SK-N-SH treated with all-trans-retinoic acid at 6 μM for 48 hours (cell line): ENCODE data around the gene ZCCHC24.

ENCODE experiments used
- ARNTL ChIP-seq: fragments of 450-650 bp; formaldehyde crosslinking; IDR thresholded peaks from 2 replicates; pipeline ENCODE4 v1.5.0; 2020; ENCODE audit warnings: low read depth, mild to moderate bottlenecking, moderate library complexity, borderline replicate concordance
- BACH2 ChIP-seq: fragments of 250-450 bp; sonication (Bioruptor Pico); IDR thresholded peaks from 2 replicates; pipeline ENCODE4 v1.9.0; 2021; ENCODE audit warnings: mild to moderate bottlenecking, borderline replicate concordance
- CSDC2 ChIP-seq: fragments of 250-450 bp; sonication (Bioruptor Pico); IDR thresholded peaks from 2 replicates; pipeline ENCODE4 v1.5.0; 2020; ENCODE audit warnings: mild to moderate bottlenecking, moderate library complexity
- OSR1 ChIP-seq: fragments of 250-450 bp; sonication (Bioruptor Pico); IDR thresholded peaks from 2 replicates; pipeline ENCODE4 v1.8.0; 2022; ENCODE audit warnings: moderate library complexity, mild to moderate bottlenecking, inconsistent platforms
- PPARA ChIP-seq: fragments of 250-450 bp; sonication (Bioruptor Pico); IDR thresholded peaks from 2 replicates; pipeline ENCODE4 v1.5.0; 2020; ENCODE audit warnings: mild to moderate bottlenecking, borderline replicate concordance
- TCF4 ChIP-seq: fragments of 250-450 bp; sonication (Bioruptor Pico); IDR thresholded peaks from 2 replicates; pipeline ENCODE4 v1.8.0; 2021; ENCODE audit warnings: mild to moderate bottlenecking, moderate library complexity, borderline replicate concordance
- ZFP3 ChIP-seq: fragments of 250-450 bp; sonication (Bioruptor Pico); IDR thresholded peaks from 2 replicates; pipeline ENCODE4 v1.5.0; 2020; ENCODE audit warnings: mild to moderate bottlenecking, moderate library complexity
- ZFP30 ChIP-seq: fragments of 450-650 bp; formaldehyde crosslinking; IDR thresholded peaks from 2 replicates; pipeline ENCODE4 v1.5.0; 2022; ENCODE audit warnings: mild to moderate bottlenecking, moderate library complexity
- TF ChIP-seq, protein P1 (sequence below): fragments of 250-450 bp; sonication (Bioruptor Pico); IDR thresholded peaks from 2 replicates; pipeline ENCODE4 v1.8.0; 2020; ENCODE audit warnings: mild to moderate bottlenecking, moderate library complexity, borderline replicate concordance
- TF ChIP-seq, protein P2 (sequence below): fragments of 250-450 bp; sonication (Bioruptor Pico); IDR thresholded peaks from 2 replicates; pipeline ENCODE4 v1.8.0; 2021; ENCODE audit warnings: low read depth, mild to moderate bottlenecking, moderate library complexity, borderline replicate concordance
- TF ChIP-seq, protein P3 (sequence below): fragments of 250-450 bp; sonication (Bioruptor Pico); IDR thresholded peaks from 2 replicates; pipeline ENCODE4 v1.5.1; 2020; ENCODE audit warnings: low read depth, mild to moderate bottlenecking, moderate library complexity
- TF ChIP-seq, protein P4 (sequence below): fragments of 250-450 bp; sonication (Bioruptor Pico); IDR thresholded peaks from 2 replicates; pipeline ENCODE4 v1.5.1; 2021; ENCODE audit warnings: mild to moderate bottlenecking, moderate library complexity

DNA sequence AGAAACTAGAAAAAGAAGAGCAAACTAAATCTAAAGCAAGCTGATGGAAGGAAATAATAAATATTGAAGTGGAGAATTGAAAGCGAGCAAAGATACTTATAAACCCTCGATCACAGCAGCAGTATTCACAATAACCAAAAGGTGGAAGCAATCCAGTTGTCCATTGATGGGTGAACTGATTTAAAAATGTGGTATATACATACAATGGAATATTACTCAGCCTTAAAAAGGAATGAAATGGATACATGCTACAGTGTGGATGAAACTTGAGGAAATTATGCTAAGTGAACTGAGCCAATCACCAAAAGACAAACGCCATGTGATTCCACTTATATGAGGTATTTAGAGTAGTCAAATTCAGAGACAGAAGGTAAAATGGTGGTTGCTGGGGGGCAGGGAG, 17.5 kb downstream of the ZCCHC24 start:
- no peak for TF ChIP-seq OSR1 (CRISPR knock-in tag)
- no peak for TF ChIP-seq PPARA
- no peak for TF ChIP-seq TCF4
- TF ChIP-seq ZFP3: no peak
- TF ChIP-seq, protein P1, sequence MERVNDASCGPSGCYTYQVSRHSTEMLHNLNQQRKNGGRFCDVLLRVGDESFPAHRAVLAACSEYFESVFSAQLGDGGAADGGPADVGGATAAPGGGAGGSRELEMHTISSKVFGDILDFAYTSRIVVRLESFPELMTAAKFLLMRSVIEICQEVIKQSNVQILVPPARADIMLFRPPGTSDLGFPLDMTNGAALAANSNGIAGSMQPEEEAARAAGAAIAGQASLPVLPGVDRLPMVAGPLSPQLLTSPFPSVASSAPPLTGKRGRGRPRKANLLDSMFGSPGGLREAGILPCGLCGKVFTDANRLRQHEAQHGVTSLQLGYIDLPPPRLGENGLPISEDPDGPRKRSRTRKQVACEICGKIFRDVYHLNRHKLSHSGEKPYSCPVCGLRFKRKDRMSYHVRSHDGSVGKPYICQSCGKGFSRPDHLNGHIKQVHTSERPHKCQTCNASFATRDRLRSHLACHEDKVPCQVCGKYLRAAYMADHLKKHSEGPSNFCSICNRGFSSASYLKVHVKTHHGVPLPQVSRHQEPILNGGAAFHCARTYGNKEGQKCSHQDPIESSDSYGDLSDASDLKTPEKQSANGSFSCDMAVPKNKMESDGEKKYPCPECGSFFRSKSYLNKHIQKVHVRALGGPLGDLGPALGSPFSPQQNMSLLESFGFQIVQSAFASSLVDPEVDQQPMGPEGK: no peak
- TF ChIP-seq ARNTL: no peak
- TF ChIP-seq, protein P2, sequence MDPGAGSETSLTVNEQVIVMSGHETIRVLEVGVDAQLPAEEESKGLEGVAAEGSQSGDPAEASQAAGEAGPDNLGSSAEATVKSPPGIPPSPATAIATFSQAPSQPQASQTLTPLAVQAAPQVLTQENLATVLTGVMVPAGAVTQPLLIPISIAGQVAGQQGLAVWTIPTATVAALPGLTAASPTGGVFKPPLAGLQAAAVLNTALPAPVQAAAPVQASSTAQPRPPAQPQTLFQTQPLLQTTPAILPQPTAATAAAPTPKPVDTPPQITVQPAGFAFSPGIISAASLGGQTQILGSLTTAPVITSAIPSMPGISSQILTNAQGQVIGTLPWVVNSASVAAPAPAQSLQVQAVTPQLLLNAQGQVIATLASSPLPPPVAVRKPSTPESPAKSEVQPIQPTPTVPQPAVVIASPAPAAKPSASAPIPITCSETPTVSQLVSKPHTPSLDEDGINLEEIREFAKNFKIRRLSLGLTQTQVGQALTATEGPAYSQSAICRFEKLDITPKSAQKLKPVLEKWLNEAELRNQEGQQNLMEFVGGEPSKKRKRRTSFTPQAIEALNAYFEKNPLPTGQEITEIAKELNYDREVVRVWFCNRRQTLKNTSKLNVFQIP (CRISPR knock-in tag): no peak
- TF ChIP-seq CSDC2 (CRISPR knock-in tag): no peak
- no peak for TF ChIP-seq ZFP30 (CRISPR knock-in tag)
- TF ChIP-seq, protein P3, sequence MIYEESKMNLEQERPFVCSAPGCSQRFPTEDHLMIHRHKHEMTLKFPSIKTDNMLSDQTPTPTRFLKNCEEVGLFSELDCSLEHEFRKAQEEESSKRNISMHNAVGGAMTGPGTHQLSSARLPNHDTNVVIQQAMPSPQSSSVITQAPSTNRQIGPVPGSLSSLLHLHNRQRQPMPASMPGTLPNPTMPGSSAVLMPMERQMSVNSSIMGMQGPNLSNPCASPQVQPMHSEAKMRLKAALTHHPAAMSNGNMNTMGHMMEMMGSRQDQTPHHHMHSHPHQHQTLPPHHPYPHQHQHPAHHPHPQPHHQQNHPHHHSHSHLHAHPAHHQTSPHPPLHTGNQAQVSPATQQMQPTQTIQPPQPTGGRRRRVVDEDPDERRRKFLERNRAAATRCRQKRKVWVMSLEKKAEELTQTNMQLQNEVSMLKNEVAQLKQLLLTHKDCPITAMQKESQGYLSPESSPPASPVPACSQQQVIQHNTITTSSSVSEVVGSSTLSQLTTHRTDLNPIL (CRISPR knock-in tag): no peak
- TF ChIP-seq BACH2: no peak
- TF ChIP-seq, protein P4, sequence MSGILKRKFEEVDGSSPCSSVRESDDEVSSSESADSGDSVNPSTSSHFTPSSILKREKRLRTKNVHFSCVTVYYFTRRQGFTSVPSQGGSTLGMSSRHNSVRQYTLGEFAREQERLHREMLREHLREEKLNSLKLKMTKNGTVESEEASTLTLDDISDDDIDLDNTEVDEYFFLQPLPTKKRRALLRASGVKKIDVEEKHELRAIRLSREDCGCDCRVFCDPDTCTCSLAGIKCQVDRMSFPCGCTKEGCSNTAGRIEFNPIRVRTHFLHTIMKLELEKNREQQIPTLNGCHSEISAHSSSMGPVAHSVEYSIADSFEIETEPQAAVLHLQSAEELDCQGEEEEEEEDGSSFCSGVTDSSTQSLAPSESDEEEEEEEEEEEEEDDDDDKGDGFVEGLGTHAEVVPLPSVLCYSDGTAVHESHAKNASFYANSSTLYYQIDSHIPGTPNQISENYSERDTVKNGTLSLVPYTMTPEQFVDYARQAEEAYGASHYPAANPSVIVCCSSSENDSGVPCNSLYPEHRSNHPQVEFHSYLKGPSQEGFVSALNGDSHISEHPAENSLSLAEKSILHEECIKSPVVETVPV (CRISPR knock-in tag): no peak
